Measurements from ENCODE around the gene ATOH8. TPM values are rescaled to one million over a fixed set of nuclear protein-coding genes. Genes with fewer than 3 reads are reported as not detected.

Gene ATOH8
- total RNA-seq, 1 experiment from 2014 or later: 0.81 TPM

DNA sequence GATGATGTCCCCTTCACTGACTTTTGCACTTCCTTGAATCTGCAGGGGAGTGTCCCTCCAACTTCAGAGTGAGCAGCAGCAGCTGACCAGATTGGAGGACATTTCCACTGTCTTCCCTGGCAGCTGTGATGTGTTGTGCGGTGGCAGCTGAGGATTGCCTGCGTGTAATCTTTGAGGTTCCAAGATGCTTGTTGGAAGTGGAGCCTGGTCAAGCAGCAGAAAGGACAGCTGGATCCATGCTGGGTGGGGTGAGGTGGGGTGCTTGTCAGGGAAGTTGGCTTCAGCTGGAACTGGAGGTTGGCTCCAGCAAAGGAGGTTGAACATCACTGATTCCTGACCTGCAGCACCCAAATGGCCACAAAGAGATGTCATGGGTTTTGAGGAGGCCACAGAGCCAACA is 70.2 kb downstream of the ATOH8 start:
- no peak overlapping the region for H3K27ac Mint-ChIP-seq
- H3K4me1 Mint-ChIP-seq: peaks cover 13% of the 10 kb centered on the region
- POLR2A ChIA-PET: no interaction called here
- no peaks in the 10 kb centered on the region for H3K27me3 Mint-ChIP-seq (ENCODE audit: low read depth)
- H3K36me3 Mint-ChIP-seq: no peaks in the 10 kb centered on the region
- no peak overlapping the region for H3K4me3 Mint-ChIP-seq
- H3K9me3 Mint-ChIP-seq: no peaks in the 10 kb centered on the region
- CTCF ChIA-PET: interaction anchor here (1.0 to 1.1 kb wide), 2 partner anchors 14 to 117 kb away, joined by 3 to 4 read pairs; no protein-coding TSS in a partner anchor
- no peak for ATAC-seq
- no peak for DNase-seq (ENCODE audit: low spot score)
- TF ChIP-seq, protein P1, sequence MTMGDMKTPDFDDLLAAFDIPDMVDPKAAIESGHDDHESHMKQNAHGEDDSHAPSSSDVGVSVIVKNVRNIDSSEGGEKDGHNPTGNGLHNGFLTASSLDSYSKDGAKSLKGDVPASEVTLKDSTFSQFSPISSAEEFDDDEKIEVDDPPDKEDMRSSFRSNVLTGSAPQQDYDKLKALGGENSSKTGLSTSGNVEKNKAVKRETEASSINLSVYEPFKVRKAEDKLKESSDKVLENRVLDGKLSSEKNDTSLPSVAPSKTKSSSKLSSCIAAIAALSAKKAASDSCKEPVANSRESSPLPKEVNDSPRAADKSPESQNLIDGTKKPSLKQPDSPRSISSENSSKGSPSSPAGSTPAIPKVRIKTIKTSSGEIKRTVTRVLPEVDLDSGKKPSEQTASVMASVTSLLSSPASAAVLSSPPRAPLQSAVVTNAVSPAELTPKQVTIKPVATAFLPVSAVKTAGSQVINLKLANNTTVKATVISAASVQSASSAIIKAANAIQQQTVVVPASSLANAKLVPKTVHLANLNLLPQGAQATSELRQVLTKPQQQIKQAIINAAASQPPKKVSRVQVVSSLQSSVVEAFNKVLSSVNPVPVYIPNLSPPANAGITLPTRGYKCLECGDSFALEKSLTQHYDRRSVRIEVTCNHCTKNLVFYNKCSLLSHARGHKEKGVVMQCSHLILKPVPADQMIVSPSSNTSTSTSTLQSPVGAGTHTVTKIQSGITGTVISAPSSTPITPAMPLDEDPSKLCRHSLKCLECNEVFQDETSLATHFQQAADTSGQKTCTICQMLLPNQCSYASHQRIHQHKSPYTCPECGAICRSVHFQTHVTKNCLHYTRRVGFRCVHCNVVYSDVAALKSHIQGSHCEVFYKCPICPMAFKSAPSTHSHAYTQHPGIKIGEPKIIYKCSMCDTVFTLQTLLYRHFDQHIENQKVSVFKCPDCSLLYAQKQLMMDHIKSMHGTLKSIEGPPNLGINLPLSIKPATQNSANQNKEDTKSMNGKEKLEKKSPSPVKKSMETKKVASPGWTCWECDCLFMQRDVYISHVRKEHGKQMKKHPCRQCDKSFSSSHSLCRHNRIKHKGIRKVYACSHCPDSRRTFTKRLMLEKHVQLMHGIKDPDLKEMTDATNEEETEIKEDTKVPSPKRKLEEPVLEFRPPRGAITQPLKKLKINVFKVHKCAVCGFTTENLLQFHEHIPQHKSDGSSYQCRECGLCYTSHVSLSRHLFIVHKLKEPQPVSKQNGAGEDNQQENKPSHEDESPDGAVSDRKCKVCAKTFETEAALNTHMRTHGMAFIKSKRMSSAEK (CRISPR knock-in tag; IDR thresholded peaks at IDR 0.05; ENCODE audit: borderline replicate concordance): no peak
- no peak for TF ChIP-seq NFE2L1 (CRISPR knock-in tag; IDR thresholded peaks at IDR 0.05)
- TF ChIP-seq EMX1 (CRISPR knock-in tag; IDR thresholded peaks at IDR 0.05): no peak
- TF ChIP-seq, protein P2, sequence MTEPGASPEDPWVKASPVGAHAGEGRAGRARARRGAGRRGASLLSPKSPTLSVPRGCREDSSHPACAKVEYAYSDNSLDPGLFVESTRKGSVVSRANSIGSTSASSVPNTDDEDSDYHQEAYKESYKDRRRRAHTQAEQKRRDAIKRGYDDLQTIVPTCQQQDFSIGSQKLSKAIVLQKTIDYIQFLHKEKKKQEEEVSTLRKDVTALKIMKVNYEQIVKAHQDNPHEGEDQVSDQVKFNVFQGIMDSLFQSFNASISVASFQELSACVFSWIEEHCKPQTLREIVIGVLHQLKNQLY (CRISPR knock-in tag; IDR thresholded peaks at IDR 0.05): no peak
- no peak for TF ChIP-seq CBFB (CRISPR knock-in tag; IDR thresholded peaks at IDR 0.05; ENCODE audit: low read depth)
- TF ChIP-seq ZNF219 (CRISPR knock-in tag; IDR thresholded peaks at IDR 0.05; ENCODE audit: borderline replicate concordance): no peak
- no peak for TF ChIP-seq ZNF263 (CRISPR knock-in tag; IDR thresholded peaks at IDR 0.05; ENCODE audit: low read depth)
- no peak for TF ChIP-seq GTF2I (CRISPR knock-in tag; conservative IDR thresholded peaks at IDR 0.05)
- no peak for TF ChIP-seq HMGA2 (CRISPR knock-in tag; IDR thresholded peaks at IDR 0.05)
- TF ChIP-seq, protein P3, sequence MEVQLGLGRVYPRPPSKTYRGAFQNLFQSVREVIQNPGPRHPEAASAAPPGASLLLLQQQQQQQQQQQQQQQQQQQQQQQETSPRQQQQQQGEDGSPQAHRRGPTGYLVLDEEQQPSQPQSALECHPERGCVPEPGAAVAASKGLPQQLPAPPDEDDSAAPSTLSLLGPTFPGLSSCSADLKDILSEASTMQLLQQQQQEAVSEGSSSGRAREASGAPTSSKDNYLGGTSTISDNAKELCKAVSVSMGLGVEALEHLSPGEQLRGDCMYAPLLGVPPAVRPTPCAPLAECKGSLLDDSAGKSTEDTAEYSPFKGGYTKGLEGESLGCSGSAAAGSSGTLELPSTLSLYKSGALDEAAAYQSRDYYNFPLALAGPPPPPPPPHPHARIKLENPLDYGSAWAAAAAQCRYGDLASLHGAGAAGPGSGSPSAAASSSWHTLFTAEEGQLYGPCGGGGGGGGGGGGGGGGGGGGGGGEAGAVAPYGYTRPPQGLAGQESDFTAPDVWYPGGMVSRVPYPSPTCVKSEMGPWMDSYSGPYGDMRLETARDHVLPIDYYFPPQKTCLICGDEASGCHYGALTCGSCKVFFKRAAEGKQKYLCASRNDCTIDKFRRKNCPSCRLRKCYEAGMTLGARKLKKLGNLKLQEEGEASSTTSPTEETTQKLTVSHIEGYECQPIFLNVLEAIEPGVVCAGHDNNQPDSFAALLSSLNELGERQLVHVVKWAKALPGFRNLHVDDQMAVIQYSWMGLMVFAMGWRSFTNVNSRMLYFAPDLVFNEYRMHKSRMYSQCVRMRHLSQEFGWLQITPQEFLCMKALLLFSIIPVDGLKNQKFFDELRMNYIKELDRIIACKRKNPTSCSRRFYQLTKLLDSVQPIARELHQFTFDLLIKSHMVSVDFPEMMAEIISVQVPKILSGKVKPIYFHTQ (CRISPR knock-in tag; IDR thresholded peaks at IDR 0.05): no peak
- TF ChIP-seq FOXP1 (CRISPR knock-in tag; IDR thresholded peaks at IDR 0.05; ENCODE audit: borderline replicate concordance): no peak
- TF ChIP-seq KAT7 (CRISPR knock-in tag; IDR thresholded peaks at IDR 0.05; ENCODE audit: borderline replicate concordance): no peak
- TF ChIP-seq SOX15 (CRISPR knock-in tag; IDR thresholded peaks at IDR 0.05): no peak
- TF ChIP-seq OVOL2 (CRISPR knock-in tag; IDR thresholded peaks at IDR 0.05; ENCODE audit: borderline replicate concordance): no peak
- TF ChIP-seq PRRX2 (CRISPR knock-in tag; IDR thresholded peaks at IDR 0.05): no peak
- TF ChIP-seq, protein P4, sequence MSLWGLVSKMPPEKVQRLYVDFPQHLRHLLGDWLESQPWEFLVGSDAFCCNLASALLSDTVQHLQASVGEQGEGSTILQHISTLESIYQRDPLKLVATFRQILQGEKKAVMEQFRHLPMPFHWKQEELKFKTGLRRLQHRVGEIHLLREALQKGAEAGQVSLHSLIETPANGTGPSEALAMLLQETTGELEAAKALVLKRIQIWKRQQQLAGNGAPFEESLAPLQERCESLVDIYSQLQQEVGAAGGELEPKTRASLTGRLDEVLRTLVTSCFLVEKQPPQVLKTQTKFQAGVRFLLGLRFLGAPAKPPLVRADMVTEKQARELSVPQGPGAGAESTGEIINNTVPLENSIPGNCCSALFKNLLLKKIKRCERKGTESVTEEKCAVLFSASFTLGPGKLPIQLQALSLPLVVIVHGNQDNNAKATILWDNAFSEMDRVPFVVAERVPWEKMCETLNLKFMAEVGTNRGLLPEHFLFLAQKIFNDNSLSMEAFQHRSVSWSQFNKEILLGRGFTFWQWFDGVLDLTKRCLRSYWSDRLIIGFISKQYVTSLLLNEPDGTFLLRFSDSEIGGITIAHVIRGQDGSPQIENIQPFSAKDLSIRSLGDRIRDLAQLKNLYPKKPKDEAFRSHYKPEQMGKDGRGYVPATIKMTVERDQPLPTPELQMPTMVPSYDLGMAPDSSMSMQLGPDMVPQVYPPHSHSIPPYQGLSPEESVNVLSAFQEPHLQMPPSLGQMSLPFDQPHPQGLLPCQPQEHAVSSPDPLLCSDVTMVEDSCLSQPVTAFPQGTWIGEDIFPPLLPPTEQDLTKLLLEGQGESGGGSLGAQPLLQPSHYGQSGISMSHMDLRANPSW (CRISPR knock-in tag; conservative IDR thresholded peaks at IDR 0.05; ENCODE audit: low read depth): no peak
